Gastrocnemius medialis (tissue), 4 donors: ENCODE results near the gene PTGDR2. TPM values are rescaled to one million over a fixed set of nuclear protein-coding genes. Genes with fewer than 3 reads are reported as not detected.

Experiments
- ATAC-seq, 2 donors: fragments of 150-250 bp; one replicate each; pipeline ENCODE4 v1.9.1; 2016
- DNase-seq, 2 donors: peaks; one replicate each; pipeline ENCODE4 v3.0.0-alpha.2; 2019
- H3K27ac ChIP-seq, 4 donors: fragments of 200-600 bp; sonication (generic); 1 replicate in 1 of 4; 2 replicates in 3 of 4; pipeline ENCODE4 v1.5.1; 2016 to 2018; ENCODE audit warnings: mild to moderate bottlenecking in 2 of 4, moderate library complexity in 1 of 4
- H3K27me3 ChIP-seq, 3 donors: fragments of 200-600 bp; sonication (generic) in 2 of 3; 1 replicate in 1 of 3; 2 replicates in 2 of 3; pipeline versions ENCODE4 v1.5.1 to v1.6.0; 2016 to 2019; ENCODE audit warnings: mild to moderate bottlenecking in 1 of 3, moderate library complexity in 1 of 3
- H3K36me3 ChIP-seq, 2 donors: fragments of 200-600 bp; sonication (generic) in 1 of 2; one replicate each; pipeline ENCODE4 v1.5.1; 2017 to 2018
- H3K4me1 ChIP-seq, 2 donors: fragments of 200-600 bp; sonication (generic) in 1 of 2; one replicate each; pipeline ENCODE4 v1.5.1; 2016 to 2017; ENCODE audit warnings: mild to moderate bottlenecking in 2 of 2
- H3K4me3 ChIP-seq, 4 donors: fragments of 200-600 bp; sonication (generic) in 3 of 4; 1 replicate in 1 of 4; 2 replicates in 3 of 4; pipeline ENCODE4 v1.5.1; 2016 to 2019; ENCODE audit warnings: mild to moderate bottlenecking in 2 of 4
- H3K9me3 ChIP-seq, 3 donors: fragments of 200-600 bp; sonication (generic) in 2 of 3; 1 replicate in 1 of 3; 2 replicates in 2 of 3; pipeline ENCODE4 v1.5.1; 2016 to 2019
- CTCF ChIP-seq, 5 experiments: fragments of 450-650 bp in 3 of 5; fragments of 200-600 bp in 2 of 5; sonication (generic) in 2 of 5; IDR thresholded peaks in 4 of 5; conservative IDR thresholded peaks in 1 of 5; 1 replicate in 4 of 5; 2 replicates in 1 of 5; pipeline ENCODE4 v1.5.1; 2016 to 2019; ENCODE audit warnings: antibody characterized with exemption in 5 of 5, mild to moderate bottlenecking in 3 of 5, moderate library complexity in 3 of 5
- POLR2A ChIP-seq, 2 donors: fragments of 450-650 bp; IDR thresholded peaks; one replicate each; pipeline ENCODE4 v1.6.1; 2017; ENCODE audit warnings: antibody characterized with exemption in 2 of 2, mild to moderate bottlenecking in 2 of 2, moderate library complexity in 2 of 2
- in situ Hi-C, 4 donors: fragments of 200-750 bp; cut with MboI; loops; one replicate each; pipeline versions ENCODE4 v1.15.0 to v1.8.0; 2017; ENCODE audit warnings: low sequenced_read_pairs in 4 of 4
- intact Hi-C: fragments of 100-400 bp; cut with DNase I; formaldehyde crosslinking; loops from one replicate; pipeline ENCODE4 v1.15.1; 2023; ENCODE audit warnings: low total_unique reads
- total RNA-seq, 4 donors: library from RNA; depleted of rRNA; stranded (reverse); fragments of >200 nt; gene quantifications; one replicate each; pipeline versions ENCODE4 v1.1.0 to v1.2.3, GENCODE V29; 2016

Gene PTGDR2
- total RNA-seq, 4 donors from 2014 or later, result 0.40 to 4.3 (median 1.3) TPM

GRCh38 chr11:60859616-60860250 is 4.0 kb upstream of the PTGDR2 start:
- no peak for TF ChIP-seq CTCF (IDR thresholded peaks at IDR 0.05 in 4 of 5, conservative IDR thresholded peaks at IDR 0.05 in 1 of 5)
- TF ChIP-seq POLR2A (IDR thresholded peaks at IDR 0.05), result no peak
- H3K36me3 ChIP-seq, result no peaks in the 10 kb centered on the region
- H3K4me3 ChIP-seq, result no peak overlapping the region
- H3K9me3 ChIP-seq, result no peaks in the 10 kb centered on the region
- no peaks in the 10 kb centered on the region for H3K27me3 ChIP-seq
- in situ Hi-C loops, result no loop called here
- no peak for DNase-seq
- no peaks in the 10 kb centered on the region for H3K4me1 ChIP-seq
- intact Hi-C loops, result no loop called here
- ATAC-seq, result no peak
- no peak overlapping the region for H3K27ac ChIP-seq

GRCh38 chr11:60858731-60859464 is 3.1 kb upstream of the PTGDR2 start:
- no peak for TF ChIP-seq CTCF (IDR thresholded peaks at IDR 0.05 in 4 of 5, conservative IDR thresholded peaks at IDR 0.05 in 1 of 5)
- TF ChIP-seq POLR2A (IDR thresholded peaks at IDR 0.05), result no peak
- intact Hi-C loops, result no loop called here
- no peak for DNase-seq
- no peaks in the 10 kb centered on the region for H3K36me3 ChIP-seq
- no peaks in the 10 kb centered on the region for H3K9me3 ChIP-seq
- H3K4me1 ChIP-seq, result no peaks in the 10 kb centered on the region
- H3K4me3 ChIP-seq, result no peak overlapping the region
- H3K27me3 ChIP-seq, result no peaks in the 10 kb centered on the region
- no peak overlapping the region for H3K27ac ChIP-seq
- no peak for ATAC-seq
- in situ Hi-C loops, result no loop called here

GRCh38 chr11:60858236-60858635 is 2.5 kb upstream of the PTGDR2 start:
- no peaks in the 10 kb centered on the region for H3K27me3 ChIP-seq
- TF ChIP-seq CTCF (IDR thresholded peaks at IDR 0.05 in 4 of 5, conservative IDR thresholded peaks at IDR 0.05 in 1 of 5) (no peak), POLR2A (IDR thresholded peaks at IDR 0.05) (no peak)
- no peaks in the 10 kb centered on the region for H3K9me3 ChIP-seq
- no peaks in the 10 kb centered on the region for H3K4me1 ChIP-seq
- DNase-seq, result no peak
- no peak overlapping the region for H3K27ac ChIP-seq
- intact Hi-C loops, result no loop called here
- in situ Hi-C loops, result no loop called here
- ATAC-seq, result no peak
- no peaks in the 10 kb centered on the region for H3K36me3 ChIP-seq
- no peak overlapping the region for H3K4me3 ChIP-seq

GRCh38 chr11:60857378-60858232 is 1.9 kb upstream of the PTGDR2 start:
- Histone ChIP-seq H3K4me3 (no peak overlapping the region), H3K9me3 (no peaks in the 10 kb centered on the region), H3K27ac (no peak overlapping the region)

More at GRCh38 chr11:60857378-60858232, 1.9 kb upstream of the PTGDR2 start:
- intact Hi-C loops, result no loop called here
- no peak for ATAC-seq
- no peaks in the 10 kb centered on the region for H3K4me1 ChIP-seq
- H3K27me3 ChIP-seq, result no peaks in the 10 kb centered on the region
- in situ Hi-C loops, result no loop called here
- DNase-seq, result no peak
- TF ChIP-seq CTCF (IDR thresholded peaks at IDR 0.05 in 4 of 5, conservative IDR thresholded peaks at IDR 0.05 in 1 of 5), result no peak
- TF ChIP-seq POLR2A (IDR thresholded peaks at IDR 0.05), result no peak
- no peaks in the 10 kb centered on the region for H3K36me3 ChIP-seq
